ENCODE measurements around the gene SMAD9. TPM values are rescaled to one million over a fixed set of nuclear protein-coding genes. Genes with fewer than 3 reads are reported as not detected.

Gene SMAD9
- total and polyA plus RNA-seq, 9 of the 15 experiments (the other 6 are each of a cell fraction or from before 2014, with no cell fraction given): 0.02 to 0.08 (median 0.03) TPM; not detected in 4

- DNase-seq (ENCODE audit: extremely low read depth in 1 of 4, low spot score in 3 of 4) (no peak), ATAC-seq (no peak), FAIRE-seq (no peak)
- intact Hi-C loops (cut with micrococcal nuclease) (no loop called here), in situ Hi-C loops (cut with MboI) (no loop called here)
- Histone ChIP-seq H3K4me2 (ENCODE audit: insufficient read depth, low read length) (no peak overlapping the region), H3K9me1 (ENCODE audit: control insufficient read depth, insufficient read depth, low read length) (no peaks in the 10 kb centered on the region), H3K79me2 (ENCODE audit: control insufficient read depth, insufficient read depth, low read length) (no peaks in the 10 kb centered on the region), H4K20me1 (replicated peaks; ENCODE audit: control insufficient read depth, insufficient read depth, low read length) (no peaks in the 10 kb centered on the region), H3K27me3 (ENCODE audit: control insufficient read depth in 2 of 2, insufficient read depth in 2 of 2, low read length in 2 of 2) (peaks cover 21 to 25% of the 10 kb centered on the region in 2 experiments), H2AFZ (ENCODE audit: low read depth, low read length) (no peak overlapping the region), H3K9ac (ENCODE audit: insufficient read depth in 1 of 2, low read depth in 2 of 2, low read length in 2 of 2) (no peak overlapping the region), H3K4me3 (no peak overlapping the region), H3K36me3 (ENCODE audit: control insufficient read depth, insufficient read depth, low read length) (no peaks in the 10 kb centered on the region), H3K27ac (ENCODE audit: extremely low read depth, low read depth, low read length) (no peak overlapping the region), H3K9me3 (replicated peaks; ENCODE audit: control insufficient read depth, insufficient read depth, low read depth, low read length) (no peaks in the 10 kb centered on the region), H3K4me1 (replicated peaks in 1 of 2; ENCODE audit: control insufficient read depth in 2 of 2, insufficient read depth in 2 of 2, low read length in 2 of 2) (peaks cover 0 to 3% of the 10 kb centered on the region in 2 experiments; a peak in 2 of 5 replicates)
- ChIA-PET CTCF (ENCODE audit: low intra/inter-chr PET ratio) (no interaction called here), POLR2A (no interaction called here)
- no peak for TF ChIP-seq CTBP1 (IDR thresholded peaks at IDR 0.05; ENCODE audit: borderline replicate concordance)
- no peak for TF ChIP-seq ZNF217 (CRISPR knock-in tag; IDR thresholded peaks at IDR 0.05)
- no peak for TF ChIP-seq RHOXF2B (CRISPR knock-in tag; conservative IDR thresholded peaks at IDR 0.05)
- TF ChIP-seq NCOA6 (IDR thresholded peaks at IDR 0.05): no peak
- TF ChIP-seq KAT8 (IDR thresholded peaks at IDR 0.05; ENCODE audit: low read depth): no peak
- TF ChIP-seq HDGF (IDR thresholded peaks at IDR 0.05): no peak
- no peak for TF ChIP-seq SIN3B (IDR thresholded peaks at IDR 0.05; ENCODE audit: low read depth)
- TF ChIP-seq BRF1 (IDR thresholded peaks at IDR 0.05; ENCODE audit: borderline replicate concordance, extremely low read depth, insufficient read length): no peak
- no peak for TF ChIP-seq PTRF (tag; IDR thresholded peaks at IDR 0.05)
- TF ChIP-seq GTF2B (IDR thresholded peaks at IDR 0.05; ENCODE audit: extremely low read depth, insufficient read length): no peak
- no peak for TF ChIP-seq DNMT1 (IDR thresholded peaks at IDR 0.05)
- TF ChIP-seq MYBL2 (IDR thresholded peaks at IDR 0.05; ENCODE audit: low read depth): no peak
- no peak for TF ChIP-seq MYBL2 (CRISPR knock-in tag; IDR thresholded peaks at IDR 0.05; ENCODE audit: borderline replicate concordance)
- no peak for TF ChIP-seq BHLHE40 (IDR thresholded peaks at IDR 0.05; ENCODE audit: low read length)
- no peak for TF ChIP-seq ASH1L (IDR thresholded peaks at IDR 0.05; ENCODE audit: borderline replicate concordance, low read depth, partially characterized antibody)
- TF ChIP-seq ZNF253 (CRISPR knock-in tag; conservative IDR thresholded peaks at IDR 0.05): no peak
- no peak for TF ChIP-seq CREB1 (IDR thresholded peaks at IDR 0.05)
- no peak for TF ChIP-seq CREB1 (CRISPR knock-in tag; IDR thresholded peaks at IDR 0.05)
- TF ChIP-seq ZNF707 (CRISPR knock-in tag; conservative IDR thresholded peaks at IDR 0.05): no peak
- no TSS peak for BruUV-seq (replicated peaks)
- WGBS (ENCODE audit: insufficient coverage, low coverage, missing lambda C conversion rate): 2% methylated on average over 4 of the region's 4 CpGs
Observed at GRCh38 chr13:36914648-36915047, 5.4 kb downstream of the SMAD9 start.

Data from K562 (cell line).